ENCODE measurements around the gene SUSD2.

DNA sequence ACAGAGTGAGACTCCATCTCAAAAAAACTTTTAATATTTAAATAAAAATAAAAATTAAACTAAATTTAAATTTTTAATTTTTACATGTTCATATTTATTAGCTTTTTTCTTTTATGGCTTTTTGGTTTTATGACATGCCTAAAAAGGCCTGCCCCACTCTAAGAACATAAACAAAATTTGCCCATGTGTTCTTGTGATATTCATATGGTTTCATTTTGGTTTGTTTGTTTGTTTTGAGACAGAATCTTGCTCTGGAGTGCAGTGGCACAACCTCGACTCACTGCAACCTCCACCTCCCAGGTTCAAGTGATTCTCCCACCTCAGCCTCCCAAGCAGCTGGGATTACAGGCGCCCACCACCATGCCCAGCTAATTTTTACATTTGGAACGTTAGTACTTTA is 27.7 kb downstream of the SUSD2 start:
- TF ChIP-seq CTCF (IDR thresholded peaks at IDR 0.05; ENCODE audit: low read depth, low read length, missing input control) (no peak), ZBTB33 (IDR thresholded peaks at IDR 0.05) (no peak), YY1 (IDR thresholded peaks at IDR 0.05) (no peak), REST (IDR thresholded peaks at IDR 0.05) (no peak), RAD21 (IDR thresholded peaks at IDR 0.05) (no peak), GABPA (IDR thresholded peaks at IDR 0.05 in 1 of 2, conservative IDR thresholded peaks at IDR 0.05 in 1 of 2) (no peak), HNF4A (conservative IDR thresholded peaks at IDR 0.05) (no peak), TAF1 (conservative IDR thresholded peaks at IDR 0.05) (no peak), HNF4G (IDR thresholded peaks at IDR 0.05) (no peak), EGR1 (IDR thresholded peaks at IDR 0.05; ENCODE audit: low read depth in 2 of 2) (no peak), FOXA1 (IDR thresholded peaks at IDR 0.05) (no peak)
- TF ChIP-seq, protein P1, sequence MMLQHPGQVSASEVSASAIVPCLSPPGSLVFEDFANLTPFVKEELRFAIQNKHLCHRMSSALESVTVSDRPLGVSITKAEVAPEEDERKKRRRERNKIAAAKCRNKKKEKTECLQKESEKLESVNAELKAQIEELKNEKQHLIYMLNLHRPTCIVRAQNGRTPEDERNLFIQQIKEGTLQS (IDR thresholded peaks at IDR 0.05): no peak
- TF ChIP-seq, protein P2, sequence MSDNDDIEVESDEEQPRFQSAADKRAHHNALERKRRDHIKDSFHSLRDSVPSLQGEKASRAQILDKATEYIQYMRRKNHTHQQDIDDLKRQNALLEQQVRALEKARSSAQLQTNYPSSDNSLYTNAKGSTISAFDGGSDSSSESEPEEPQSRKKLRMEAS (IDR thresholded peaks at IDR 0.05): no peak
